IMR-90 (cell line): ENCODE measurements around the gene LBH. TPM values are rescaled to one million over a fixed set of nuclear protein-coding genes. Genes with fewer than 3 reads are reported as not detected.

ENCODE experiments used
- ATAC-seq: fragments of 200-7000 bp; cut with Tn5 transposase; 2 replicates; pipeline ENCODE4 v1.9.1; 2020; ENCODE audit warnings: low read depth, mild to moderate bottlenecking, moderate library complexity
- BruUV-seq: library from RNA; stranded (reverse); fragments of 400-500 nt; replicated peaks from 2 replicates; lab custom pipeline; 2021; lab: Mats Ljungman, UMichigan
- CTCF ChIA-PET: fragments of 300-600 bp; formaldehyde crosslinking; extraction: SDS; loops from one replicate; lab custom pipeline; 2021; ENCODE audit warnings: antibody characterized with exemption; lab: Yijun Ruan, JAX
- POLR2A ChIA-PET: fragments of 300-600 bp; sonication (Branson Sonifier 250); formaldehyde crosslinking; loops from one replicate; lab custom pipeline; 2022; ENCODE audit warnings: antibody characterized with exemption; ENCODE audit not compliant: unreplicated experiment; lab: Charles Lee
- DNase-seq: peaks from one replicate; pipeline ENCODE4 v3.0.0; 2013
- H2AFZ ChIP-seq: replicated peaks from 2 replicates; pipeline ENCODE3; 2013; ENCODE audit warnings: low read length, mild to moderate bottlenecking; ENCODE audit not compliant: poor library complexity
- H2AK5ac ChIP-seq: 2 replicates; pipeline ENCODE4 v1.6.1; 2013; ENCODE audit warnings: low read depth, low read length, inconsistent platforms
- H2AK9ac ChIP-seq: replicated peaks from 2 replicates; pipeline ENCODE3; 2013; ENCODE audit warnings: mild to moderate bottlenecking, low read depth, low read length, moderate library complexity; ENCODE audit not compliant: poor library complexity
- H2BK120ac ChIP-seq: 2 replicates; pipeline ENCODE4 v1.6.1; 2013; ENCODE audit warnings: low read depth, low read length, inconsistent platforms
- H2BK15ac ChIP-seq: 3 replicates; pipeline ENCODE4 v1.6.1; 2013; ENCODE audit warnings: low read depth, low read length, inconsistent platforms
- H2BK20ac ChIP-seq: 2 replicates; pipeline ENCODE4 v1.6.1; 2013; ENCODE audit warnings: low read depth, mild to moderate bottlenecking, inconsistent platforms, low read length, moderate library complexity
- H2BK5ac ChIP-seq: 2 replicates; pipeline ENCODE4 v1.6.1; 2013; ENCODE audit warnings: mild to moderate bottlenecking, low read depth, low read length, inconsistent platforms; ENCODE audit not compliant: poor library complexity, severe bottlenecking
- H3K14ac ChIP-seq: replicated peaks from 2 replicates; pipeline ENCODE4 v1.6.1; 2013; ENCODE audit warnings: low read depth, low read length, inconsistent platforms
- H3K18ac ChIP-seq: 2 replicates; pipeline ENCODE4 v1.6.1; 2013; ENCODE audit warnings: low read depth, low read length, control low read depth
- H3K23ac ChIP-seq: 2 replicates; pipeline ENCODE4 v1.6.1; 2013; ENCODE audit warnings: low read depth, low read length, inconsistent platforms
- H3K27ac ChIP-seq: 2 replicates; pipeline ENCODE4 v1.5.1; 2013; ENCODE audit warnings: mild to moderate bottlenecking, control low read depth, low read length; ENCODE audit not compliant: insufficient read depth
- H3K27me3 ChIP-seq: 2 replicates; pipeline ENCODE4 v1.6.1; 2013; ENCODE audit warnings: low read length; ENCODE audit not compliant: control insufficient read depth, insufficient read depth
- H3K36me3 ChIP-seq: 2 replicates; pipeline ENCODE4 v1.6.1; 2013; ENCODE audit warnings: low read length, mixed read lengths; ENCODE audit not compliant: control insufficient read depth, insufficient read depth
- H3K4ac ChIP-seq: 2 replicates; pipeline ENCODE4 v1.6.1; 2013; ENCODE audit warnings: low read depth, low read length, inconsistent platforms
- H3K4me1 ChIP-seq: 2 replicates; pipeline ENCODE4 v1.6.1; 2013; ENCODE audit warnings: low read length, mixed read lengths; ENCODE audit not compliant: control insufficient read depth, insufficient read depth
- H3K4me2 ChIP-seq: 2 replicates; pipeline ENCODE4 v1.6.1; 2013; ENCODE audit warnings: low read depth, mild to moderate bottlenecking, control low read depth, low read length, moderate library complexity
- H3K4me3 ChIP-seq: 2 replicates; pipeline ENCODE4 v1.5.1; 2013; ENCODE audit warnings: low read depth, mild to moderate bottlenecking, control low read depth, low read length, moderate library complexity; ENCODE audit not compliant: insufficient read depth
- H3K56ac ChIP-seq: 2 replicates; pipeline ENCODE4 v1.6.1; 2013; ENCODE audit warnings: low read length, inconsistent platforms; ENCODE audit not compliant: insufficient read depth; ENCODE audit errors: extremely low read depth
- H3K79me1 ChIP-seq, 2 experiments: 2 replicates each; pipeline ENCODE4 v1.6.1; 2013; ENCODE audit warnings: low read length in 2 of 2, inconsistent platforms in 1 of 2, low read depth in 1 of 2
- H3K9ac ChIP-seq: 2 replicates; pipeline ENCODE4 v1.6.1; 2013; ENCODE audit warnings: low read depth, low read length, control low read depth
- H3K9me1 ChIP-seq: 2 replicates; pipeline ENCODE4 v1.6.1; 2013; ENCODE audit warnings: low read length, inconsistent platforms; ENCODE audit not compliant: insufficient read depth
- H3K9me3 ChIP-seq: 2 replicates; pipeline ENCODE4 v1.6.1; 2013; ENCODE audit warnings: low read length; ENCODE audit not compliant: control insufficient read depth, insufficient read depth
- H4K20me1 ChIP-seq: 2 replicates; pipeline ENCODE4 v1.6.1; 2013; ENCODE audit warnings: low read length, inconsistent platforms; ENCODE audit not compliant: insufficient read depth
- H4K5ac ChIP-seq: 2 replicates; pipeline ENCODE4 v1.6.1; 2013; ENCODE audit warnings: mild to moderate bottlenecking, low read depth, low read length, control low read depth
- H4K8ac ChIP-seq, 2 experiments: 2 replicates each; pipeline ENCODE4 v1.6.1; 2013; ENCODE audit warnings: low read depth in 2 of 2, low read length in 2 of 2, control low read depth in 1 of 2, inconsistent platforms in 1 of 2
- H4K91ac ChIP-seq: 2 replicates; pipeline ENCODE4 v1.6.1; 2013; ENCODE audit warnings: low read depth, low read length, inconsistent platforms; ENCODE audit not compliant: insufficient read depth
- BHLHE40 ChIP-seq: fragments of 150-350 bp; IDR thresholded peaks from 2 replicates; pipeline ENCODE4 v1.6.1; 2016; ENCODE audit warnings: mild to moderate bottlenecking, low read depth, low read length
- CEBPB ChIP-seq: IDR thresholded peaks from 2 replicates; pipeline ENCODE4 v1.6.1; 2012; ENCODE audit warnings: low read depth, low read length, improper control_type of control experiment
- CHD1 ChIP-seq: IDR thresholded peaks from 2 replicates; pipeline ENCODE4 v1.6.1; 2012; ENCODE audit warnings: low read depth, low read length, improper control_type of control experiment
- CTCF ChIP-seq: conservative IDR thresholded peaks from 2 replicates; pipeline ENCODE4 v1.5.1; 2012; ENCODE audit warnings: mild to moderate bottlenecking, low read depth, low read length, improper control_type of control experiment
- ELK1 ChIP-seq: fragments of 150-350 bp; IDR thresholded peaks from 2 replicates; pipeline ENCODE4 v1.6.1; 2016; ENCODE audit warnings: low read depth, mild to moderate bottlenecking, low read length, moderate library complexity, borderline replicate concordance
- FOS ChIP-seq: fragments of 150-350 bp; IDR thresholded peaks from 2 replicates; pipeline ENCODE4 v1.6.1; 2016; ENCODE audit warnings: low read depth, low read length
- MAFK ChIP-seq: IDR thresholded peaks from 2 replicates; pipeline ENCODE4 v1.6.1; 2012; ENCODE audit warnings: low read depth, low read length, improper control_type of control experiment
- MAZ ChIP-seq: IDR thresholded peaks from 2 replicates; pipeline ENCODE4 v1.6.1; 2012; ENCODE audit warnings: low read depth, mild to moderate bottlenecking, low read length, improper control_type of control experiment, moderate library complexity, borderline replicate concordance
- MXI1 ChIP-seq: IDR thresholded peaks from 2 replicates; pipeline ENCODE4 v1.6.1; 2012; ENCODE audit warnings: low read depth, mild to moderate bottlenecking, low read length, moderate library complexity, borderline replicate concordance
- NFE2L2 ChIP-seq: fragments of 150-350 bp; IDR thresholded peaks from 2 replicates; pipeline ENCODE4 v1.6.1; 2016; ENCODE audit warnings: low read depth, mild to moderate bottlenecking, low read length
- POLR2A ChIP-seq: IDR thresholded peaks from 2 replicates; pipeline ENCODE4 v1.6.1; 2012; ENCODE audit warnings: mild to moderate bottlenecking, low read depth, low read length
- RAD21 ChIP-seq: IDR thresholded peaks from 2 replicates; pipeline ENCODE4 v1.6.1; 2012; ENCODE audit warnings: low read length, improper control_type of control experiment
- RCOR1 ChIP-seq: IDR thresholded peaks from 2 replicates; pipeline ENCODE4 v1.6.1; 2012; ENCODE audit warnings: mild to moderate bottlenecking, low read length, improper control_type of control experiment; ENCODE audit not compliant: insufficient replicate concordance
- RFX5 ChIP-seq: IDR thresholded peaks from 2 replicates; pipeline ENCODE4 v1.8.0; 2012; ENCODE audit warnings: low read depth, mild to moderate bottlenecking, low read length, moderate library complexity
- SMC3 ChIP-seq: fragments of 150-350 bp; IDR thresholded peaks from 2 replicates; pipeline ENCODE4 v1.6.1; 2016; ENCODE audit warnings: low read depth, mild to moderate bottlenecking, antibody characterized with exemption, low read length, moderate library complexity
- USF2 ChIP-seq: fragments of 150-350 bp; IDR thresholded peaks from 2 replicates; pipeline ENCODE4 v1.6.1; 2017; ENCODE audit warnings: mild to moderate bottlenecking, antibody characterized with exemption, low read length, low read depth
- WGBS, 2 experiments: methylation state at CpG; one replicate each; pipeline versions ENCODE4 v1.1.5 to v1.1.7; 2013; ENCODE audit warnings: missing lambda C conversion rate in 2 of 2; ENCODE audit not compliant: insufficient read length in 1 of 2; ENCODE audit errors: extremely low coverage in 2 of 2; 5-methylcytosine and 5-hydroxymethylcytosine counted together
- dilution Hi-C: fragments of 300-500 bp; cut with HindIII; formaldehyde crosslinking; loops from one replicate; pipeline ENCODE4 v1.14.3; 2018; ENCODE audit warnings: low sequenced_read_pairs; ENCODE audit not compliant: unreplicated experiment
- in situ Hi-C: fragments of 300-500 bp; cut with MboI; formaldehyde crosslinking; loops from 3 replicates; pipeline ENCODE4 v1.14.3; 2019; ENCODE audit warnings: low sequenced_read_pairs, inconsistent platforms, mixed read lengths
- intact Hi-C: fragments of 100-400 bp; cut with micrococcal nuclease; formaldehyde crosslinking; loops from 2 replicates; pipeline ENCODE4 v1.10.0; 2022
- polyA plus RNA-seq, 3 experiments: library from polyadenylated mRNA; depleted of rRNA; stranded (reverse); fragments of >200 nt; gene quantifications; 2 replicates each; pipeline ENCODE4 v1.2.3, GENCODE V29; 2012; ENCODE audit warnings: low replicate concordance in 1 of 3
- total RNA-seq: library from RNA; depleted of rRNA; stranded (reverse); fragments of >200 nt; gene quantifications from 2 replicates; pipeline ENCODE4 v1.2.3, GENCODE V29; 2012

LBH gene
- total and polyA plus RNA-seq, 2 of the 4 experiments (the other 2 are of a cell fraction) = 158 to 202 TPM

- no peaks in the 10 kb centered on the region for H3K27me3 ChIP-seq
- H3K14ac ChIP-seq = peak overlapping the region; percentile 94
- peak overlapping the region; percentile 81 for H3K9ac ChIP-seq
- peaks cover 7 to 13% of the 10 kb centered on the region in 2 experiments; a peak in 2 of 4 replicates for H3K79me1 ChIP-seq
- ChIA-PET POLR2A (interaction anchor here (0.7 kb wide), 1 partner anchor 8 kb away, joined by 3 read pairs; no protein-coding TSS in a partner anchor), CTCF (no interaction called here)
- ATAC-seq (peak; percentile 33), DNase-seq (no peak)
- H3K36me3 ChIP-seq = no peaks in the 10 kb centered on the region
- peak overlapping the region; percentile 71; the same call in 1 of the 2 replicates for H3K56ac ChIP-seq
- H2AK5ac ChIP-seq = peak overlapping the region; percentile 95
- H2AK9ac ChIP-seq = peak overlapping the region; percentile 75
- H4K8ac ChIP-seq = peak overlapping the region; percentile 93 to 95
- H2BK120ac ChIP-seq = peak overlapping the region; percentile 98
- peak overlapping the region; percentile 99 for H3K4ac ChIP-seq
- intact Hi-C loops = no loop called here
- H3K9me1 ChIP-seq = peaks cover 8% of the 10 kb centered on the region
- peak overlapping the region; percentile 40 for H3K4me2 ChIP-seq
- peak overlapping the region; percentile 89 for H3K23ac ChIP-seq
- BruUV-seq = no TSS peak
- peak overlapping the region; percentile 100 for H3K27ac ChIP-seq
- H2BK15ac ChIP-seq = peak overlapping the region; percentile 84
- dilution Hi-C loops = no loop called here
- no peak overlapping the region for H3K4me3 ChIP-seq
- peak overlapping the region; percentile 99 for H2BK20ac ChIP-seq
- peak overlapping the region; percentile 58 for H2AFZ ChIP-seq
- peak overlapping the region; percentile 89 for H3K18ac ChIP-seq
- H4K5ac ChIP-seq = peak overlapping the region; percentile 100
- TF ChIP-seq CHD1 = no peak
- no peak for TF ChIP-seq NFE2L2
- TF ChIP-seq MXI1 = no peak
- no peak for TF ChIP-seq ELK1
- no peak for TF ChIP-seq RAD21
- no peak for TF ChIP-seq CTCF
- no peak for TF ChIP-seq POLR2A
- TF ChIP-seq RFX5 = no peak
- no peak for TF ChIP-seq FOS
- TF ChIP-seq USF2 = no peak
- no peak for TF ChIP-seq MAFK
- no peak for TF ChIP-seq SMC3
- no peak for TF ChIP-seq CEBPB
- TF ChIP-seq BHLHE40 = no peak
- TF ChIP-seq MAZ = no peak
- TF ChIP-seq RCOR1 = no peak
- H4K91ac ChIP-seq = peak overlapping the region; percentile 99
- H3K9me3 ChIP-seq = peaks cover 9% of the 10 kb centered on the region
- no peaks in the 10 kb centered on the region for H4K20me1 ChIP-seq
- peak overlapping the region; percentile 97 for H2BK5ac ChIP-seq
- 81% methylated on average over 4 of the region's 7 CpGs; no CpG with 5 or more reads in 1 of the 2 experiments for WGBS, 2 experiments
- in situ Hi-C loops = no loop called here
- H3K4me1 ChIP-seq = peaks cover 11% of the 10 kb centered on the region
Observed at GRCh38 chr2:30266051-30266621, 34.8 kb downstream of the LBH start.
